Fibroblast of lung (primary cell): ENCODE results near the gene EYS. TPM values are rescaled to one million over a fixed set of nuclear protein-coding genes. Genes with fewer than 3 reads are reported as not detected.

Experiments used
- DNase-seq, 2 donors: peaks; one replicate each; pipeline versions ENCODE4 v3.0.0 to v3.0.0-alpha.2; 2010; ENCODE audit warnings: low read depth in 2 of 2
- H2AFZ ChIP-seq: 2 replicates; pipeline ENCODE4 v1.5.1; 2012; ENCODE audit warnings: low read length, control low read depth, inconsistent platforms
- H3K27ac ChIP-seq: 2 replicates; pipeline ENCODE4 v1.5.1; 2011; ENCODE audit warnings: low read length, control low read depth; ENCODE audit not compliant: insufficient read depth
- H3K27me3 ChIP-seq: 2 replicates; pipeline ENCODE4 v1.5.1; 2011; ENCODE audit warnings: mild to moderate bottlenecking, low read length; ENCODE audit not compliant: control insufficient read depth, insufficient read depth
- H3K36me3 ChIP-seq: 2 replicates; pipeline ENCODE4 v1.5.1; 2011; ENCODE audit warnings: low read length; ENCODE audit not compliant: control insufficient read depth, insufficient read depth
- H3K4me1 ChIP-seq: 2 replicates; pipeline ENCODE4 v1.5.1; 2011; ENCODE audit warnings: low read length; ENCODE audit not compliant: control insufficient read depth, insufficient read depth; ENCODE audit errors: extremely low read depth
- H3K4me2 ChIP-seq: 2 replicates; pipeline ENCODE4 v1.5.1; 2011; ENCODE audit warnings: low read length, control low read depth; ENCODE audit not compliant: insufficient read depth; ENCODE audit errors: extremely low read depth
- H3K4me3 ChIP-seq, 4 experiments: fragments of 200-600 bp in 1 of 4; sonication (generic) in 1 of 4; replicated peaks in 1 of 4; 2 replicates each; pipeline ENCODE4 v1.5.1; 2011 to 2016; ENCODE audit warnings: low read length in 4 of 4, low read depth in 3 of 4, mild to moderate bottlenecking in 3 of 4, control low read depth in 2 of 4, inconsistent platforms in 1 of 4, mixed read lengths in 1 of 4; ENCODE audit not compliant: insufficient read depth in 1 of 4; ENCODE audit errors: control extremely low read depth in 1 of 4
- H3K79me2 ChIP-seq: 2 replicates; pipeline ENCODE4 v1.5.1; 2012; ENCODE audit warnings: mild to moderate bottlenecking, low read length, inconsistent platforms; ENCODE audit not compliant: control insufficient read depth, insufficient read depth
- H3K9ac ChIP-seq: 2 replicates; pipeline ENCODE4 v1.5.1; 2011; ENCODE audit warnings: mild to moderate bottlenecking, low read length, control low read depth; ENCODE audit not compliant: insufficient read depth
- H3K9me3 ChIP-seq: 2 replicates; pipeline ENCODE4 v1.5.1; 2012; ENCODE audit warnings: low read depth, low read length; ENCODE audit not compliant: control insufficient read depth, insufficient read depth
- H4K20me1 ChIP-seq: 2 replicates; pipeline ENCODE4 v1.5.1; 2011; ENCODE audit warnings: low read length; ENCODE audit not compliant: control insufficient read depth, insufficient read depth; ENCODE audit errors: extremely low read depth
- CTCF ChIP-seq, 2 donors: IDR thresholded peaks in 1 of 2; conservative IDR thresholded peaks in 1 of 2; 1 replicate in 1 of 2; 2 replicates in 1 of 2; pipeline ENCODE4 v1.5.1; 2011 to 2012; ENCODE audit warnings: low read length in 2 of 2, control low read depth in 1 of 2, inconsistent platforms in 1 of 2, low read depth in 1 of 2, mild to moderate bottlenecking in 1 of 2
- EZH2 ChIP-seq: IDR thresholded peaks from 2 replicates; pipeline ENCODE4 v1.5.1; 2012; ENCODE audit warnings: low read length, control low read depth, mild to moderate bottlenecking; ENCODE audit errors: missing control alignments
- polyA plus RNA-seq, 2 donors: library from polyadenylated mRNA; depleted of rRNA in 1 of 2; stranded (reverse) in 1 of 2; unstranded in 1 of 2; fragments of >200 nt; gene quantifications; 2 replicates each; pipeline ENCODE4 v1.2.1, GENCODE V29; 2011 to 2012; ENCODE audit warnings: missing spikeins in 1 of 2
- total RNA-seq: library from RNA; depleted of rRNA; stranded (reverse); fragments of >200 nt; gene quantifications from 2 replicates; pipeline ENCODE4 v1.2.1, GENCODE V29; 2014

Gene EYS
- total and polyA plus RNA-seq, 2 donors (not counting 1 experiment from before 2014, with no cell fraction given): under 0.01 TPM; not detected in 1

- no peak overlapping the region for H3K4me3 ChIP-seq
- H3K4me2 ChIP-seq: no peak overlapping the region
- no peaks in the 10 kb centered on the region for H3K4me1 ChIP-seq
- TF ChIP-seq CTCF (conservative IDR thresholded peaks at IDR 0.05 in 1 of 2, IDR thresholded peaks at IDR 0.05 in 1 of 2; ENCODE audit: low read depth in 1 of 2, low read length in 2 of 2): no peak
- no peak for TF ChIP-seq EZH2
- no peaks in the 10 kb centered on the region for H3K36me3 ChIP-seq
- H3K9ac ChIP-seq: no peak overlapping the region
- H2AFZ ChIP-seq: no peak overlapping the region
- no peaks in the 10 kb centered on the region for H3K27me3 ChIP-seq
- H3K79me2 ChIP-seq: no peaks in the 10 kb centered on the region
- peak; percentile 6 to 30 for DNase-seq
- no peaks in the 10 kb centered on the region for H3K9me3 ChIP-seq
- no peak overlapping the region for H3K27ac ChIP-seq
- no peaks in the 10 kb centered on the region for H4K20me1 ChIP-seq
These were observed 1026.6 kb downstream of the EYS start for GRCh38 chr6:64680446-64680845.

GRCh38 chr6:64679416-64679815, 1027.6 kb downstream of the EYS start:
- no peak overlapping the region for H3K4me3 ChIP-seq
- no peak for DNase-seq
- no peaks in the 10 kb centered on the region for H3K79me2 ChIP-seq
- no peaks in the 10 kb centered on the region for H3K4me1 ChIP-seq
- no peak overlapping the region for H3K4me2 ChIP-seq
- no peak overlapping the region for H2AFZ ChIP-seq
- H3K27ac ChIP-seq: no peak overlapping the region
- TF ChIP-seq CTCF (conservative IDR thresholded peaks at IDR 0.05 in 1 of 2, IDR thresholded peaks at IDR 0.05 in 1 of 2; ENCODE audit: low read depth in 1 of 2, low read length in 2 of 2): no peak
- no peak for TF ChIP-seq EZH2
- no peaks in the 10 kb centered on the region for H3K9me3 ChIP-seq
- H3K27me3 ChIP-seq: no peaks in the 10 kb centered on the region
- H3K36me3 ChIP-seq: no peaks in the 10 kb centered on the region
- no peak overlapping the region for H3K9ac ChIP-seq
- no peaks in the 10 kb centered on the region for H4K20me1 ChIP-seq

- no peaks in the 10 kb centered on the region for H3K79me2 ChIP-seq
- no peaks in the 10 kb centered on the region for H3K9me3 ChIP-seq
- H3K4me2 ChIP-seq: no peak overlapping the region
- H3K27ac ChIP-seq: no peak overlapping the region
- H4K20me1 ChIP-seq: no peaks in the 10 kb centered on the region
- peak in 1 of 2 donors; percentile 27 for DNase-seq
- no peak overlapping the region for H2AFZ ChIP-seq
- no peak overlapping the region for H3K4me3 ChIP-seq
- H3K27me3 ChIP-seq: no peaks in the 10 kb centered on the region
- no peak overlapping the region for H3K9ac ChIP-seq
- TF ChIP-seq CTCF (conservative IDR thresholded peaks at IDR 0.05 in 1 of 2, IDR thresholded peaks at IDR 0.05 in 1 of 2; ENCODE audit: low read depth in 1 of 2, low read length in 2 of 2) (no peak), EZH2 (no peak)
- H3K36me3 ChIP-seq: no peaks in the 10 kb centered on the region
- H3K4me1 ChIP-seq: no peaks in the 10 kb centered on the region
These were observed 1034.4 kb downstream of the EYS start for GRCh38 chr6:64672651-64673050.
